ENCODE measurements around the gene FAP.

FAP gene

GRCh38 chr2:162243294-162243693, at the start of gene FAP:
Gene FAP, minus strand, starts transcription at chr2:162243445. Its CDS starts 118 bp downstream, at chr2:162243327.
- no peak for DNase-seq (ENCODE audit: low spot score)

GRCh38 chr2:162291748-162292147, 48.5 kb upstream of the FAP start:
- DNase-seq (ENCODE audit: low spot score) = no peak

DNA sequence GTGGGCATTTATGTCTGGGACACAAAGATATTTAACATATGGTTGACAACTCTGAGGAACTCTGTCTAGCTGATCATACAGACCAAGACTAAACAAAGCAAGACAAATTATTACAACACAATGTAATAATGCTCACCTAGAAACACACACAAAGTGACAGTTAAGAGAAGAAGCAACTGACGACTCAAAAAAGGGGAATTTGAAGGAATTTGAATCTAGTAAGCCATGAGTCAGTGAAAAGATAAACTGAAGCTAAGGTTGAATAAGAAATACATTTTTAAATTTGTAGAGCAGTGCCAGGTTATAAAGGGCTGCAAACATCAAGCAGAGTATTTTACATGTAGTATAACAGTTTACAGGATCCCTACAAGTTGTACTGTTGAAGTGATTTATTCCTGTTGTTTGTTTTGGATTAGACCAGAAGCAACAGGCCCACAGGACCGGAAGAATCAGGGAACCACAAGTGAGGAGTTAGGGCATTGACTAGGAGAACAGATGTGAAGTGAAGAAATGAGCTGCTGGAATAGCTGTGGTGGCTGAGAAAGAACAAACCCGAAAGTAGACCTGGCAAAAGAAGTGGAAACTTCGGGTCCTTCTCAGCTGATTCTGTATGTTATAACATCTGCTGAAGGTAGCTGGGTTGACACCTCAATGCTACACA, 39.6 kb upstream of the FAP start:
- no peak for DNase-seq (ENCODE audit: low spot score)

DNA sequence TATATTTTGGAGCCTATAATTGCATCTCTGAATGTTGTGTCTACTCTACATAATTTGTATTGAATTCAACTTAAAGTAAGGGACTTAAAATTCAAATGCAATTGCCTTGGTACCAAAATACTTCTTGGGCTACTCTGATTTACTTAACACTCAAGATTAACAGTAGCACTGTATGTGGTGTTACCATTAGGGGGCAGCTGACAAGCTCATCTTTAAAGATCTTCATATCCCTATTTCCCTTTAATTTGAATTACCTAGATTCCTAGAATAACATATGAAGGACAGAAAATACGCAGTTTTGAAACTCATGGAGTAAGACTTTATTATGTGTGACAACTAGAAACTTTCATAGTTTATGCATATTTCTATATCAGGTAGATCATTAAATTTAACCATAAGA, 37.4 kb upstream of the FAP start:
- no peak for DNase-seq (ENCODE audit: low spot score)

DNA sequence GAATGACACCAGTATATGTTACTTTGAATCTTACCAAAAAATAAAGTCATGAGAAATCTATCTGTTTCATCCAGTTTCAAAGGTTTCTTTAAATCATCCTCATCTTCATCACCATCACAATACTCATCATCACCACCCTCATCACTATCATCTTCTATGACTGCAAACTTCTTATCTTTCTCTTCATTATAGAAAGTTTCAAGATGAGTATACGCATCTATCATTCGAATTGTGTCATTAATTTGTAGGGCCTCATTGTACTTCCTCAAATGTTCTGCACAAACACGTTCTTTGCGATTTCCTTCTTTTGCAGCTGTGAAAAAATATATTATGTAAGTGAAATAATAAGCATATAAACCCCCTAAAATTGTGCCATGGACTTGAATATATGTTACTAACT, 34.1 kb upstream of the FAP start:
- DNase-seq (ENCODE audit: low spot score) = no peak

DNA sequence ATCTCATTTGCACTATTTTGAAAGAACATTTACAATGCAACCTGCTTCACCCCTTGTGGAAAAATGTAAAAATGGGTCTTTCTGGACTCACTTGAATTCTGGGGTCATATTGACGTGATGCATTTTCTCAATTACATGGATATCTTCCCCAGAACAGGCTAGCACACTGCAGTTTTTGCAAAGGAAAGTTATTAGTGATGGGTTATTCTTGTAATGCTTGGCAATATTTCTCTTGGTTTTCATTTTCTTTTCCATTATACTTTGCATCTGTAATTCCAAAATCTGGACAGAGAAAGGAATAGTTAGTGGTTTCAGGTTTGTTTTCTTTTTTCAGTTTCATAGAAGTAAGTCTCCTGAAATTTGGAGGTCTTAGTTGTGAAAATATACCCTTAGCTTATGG, 24.8 kb upstream of the FAP start:
- no peak for DNase-seq (ENCODE audit: low spot score)

GRCh38 chr2:162267496-162267895, 24.3 kb upstream of the FAP start:
- no peak for DNase-seq (ENCODE audit: low spot score)

GRCh38 chr2:162266460-162266760, 23.2 kb upstream of the FAP start:
- DNase-seq (ENCODE audit: low spot score) = no peak

GRCh38 chr2:162265666-162266459, 22.6 kb upstream of the FAP start:
- no peak for DNase-seq (ENCODE audit: low spot score)

- no peak for DNase-seq (ENCODE audit: low spot score)
These were observed 18.0 kb upstream of the FAP start for GRCh38 chr2:162261032-162261945.

GRCh38 chr2:162258686-162259085, 15.4 kb upstream of the FAP start:
- DNase-seq (ENCODE audit: low spot score) = no peak

- no peak for DNase-seq (ENCODE audit: low spot score)
These were observed 14.9 kb upstream of the FAP start for GRCh38 chr2:162258169-162258568.

DNA sequence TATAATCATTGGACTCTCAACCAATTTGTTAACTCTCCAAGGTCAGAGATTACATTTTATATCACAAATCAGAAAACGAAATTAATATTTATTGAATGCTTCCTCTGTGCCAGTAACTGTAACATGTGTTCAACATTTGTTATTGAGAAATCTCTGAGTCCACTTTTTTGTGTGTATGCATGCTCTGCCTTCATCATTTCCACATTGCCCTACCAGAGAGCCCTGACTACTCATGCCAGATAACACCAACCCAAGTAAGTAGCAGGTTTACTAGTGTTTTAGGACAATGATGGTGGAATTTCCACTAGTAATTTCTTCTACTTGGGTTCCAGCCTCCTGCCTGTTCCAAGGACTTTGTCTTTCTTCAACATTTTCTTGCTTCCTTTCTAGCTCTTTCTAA, 14.2 kb upstream of the FAP start:
- no peak for DNase-seq (ENCODE audit: low spot score)

DNA sequence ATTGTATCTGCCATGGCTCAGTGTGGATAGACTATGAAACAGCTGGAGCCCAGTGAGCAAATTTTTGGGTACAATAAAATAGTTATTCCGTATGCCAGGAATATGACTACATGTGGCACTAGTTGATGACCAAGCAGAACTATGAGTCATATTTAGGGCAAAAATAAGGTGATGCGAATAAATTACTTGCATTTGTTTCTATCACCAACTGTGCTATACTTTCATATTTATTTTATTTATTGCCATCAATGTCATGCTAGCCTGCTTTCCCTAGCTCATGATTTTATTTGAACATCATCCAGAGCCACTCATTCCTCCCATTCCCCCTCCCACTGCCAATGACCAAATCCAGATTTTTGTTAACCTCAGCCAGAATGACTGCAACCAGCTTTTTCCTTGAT, 13.3 kb upstream of the FAP start:
- DNase-seq (ENCODE audit: low spot score) = no peak

DNA sequence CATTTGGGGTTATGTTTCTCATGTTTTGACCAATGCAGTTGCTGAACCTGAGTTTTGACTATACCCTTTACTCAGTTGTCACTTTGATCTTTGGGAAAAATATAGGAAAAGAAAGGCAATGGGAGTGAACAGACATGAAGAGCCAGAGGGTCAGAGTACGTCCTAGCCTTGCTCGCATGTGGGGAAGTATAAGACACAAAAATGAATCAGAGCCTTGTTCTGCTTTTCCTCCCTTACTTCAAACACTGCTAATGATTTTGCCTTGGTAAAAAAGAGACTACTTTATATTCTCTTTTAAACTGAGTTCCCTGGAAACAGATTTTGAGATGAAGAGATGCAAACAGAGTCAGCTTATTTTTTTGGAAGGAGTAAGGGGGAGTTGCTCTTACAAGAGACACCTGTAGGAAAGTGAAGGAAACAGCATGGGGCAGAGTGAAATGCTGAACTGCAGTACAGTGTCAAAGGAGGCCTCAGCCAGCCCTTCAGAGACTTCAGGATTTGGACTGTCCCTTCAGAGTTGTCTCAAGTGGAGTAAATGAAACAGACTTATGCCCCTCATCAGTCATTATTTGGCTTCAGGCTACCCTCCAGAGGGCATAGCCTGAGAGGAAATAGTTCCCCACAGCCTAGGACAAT, 11.1 kb upstream of the FAP start:
- no peak for DNase-seq (ENCODE audit: low spot score)

DNA sequence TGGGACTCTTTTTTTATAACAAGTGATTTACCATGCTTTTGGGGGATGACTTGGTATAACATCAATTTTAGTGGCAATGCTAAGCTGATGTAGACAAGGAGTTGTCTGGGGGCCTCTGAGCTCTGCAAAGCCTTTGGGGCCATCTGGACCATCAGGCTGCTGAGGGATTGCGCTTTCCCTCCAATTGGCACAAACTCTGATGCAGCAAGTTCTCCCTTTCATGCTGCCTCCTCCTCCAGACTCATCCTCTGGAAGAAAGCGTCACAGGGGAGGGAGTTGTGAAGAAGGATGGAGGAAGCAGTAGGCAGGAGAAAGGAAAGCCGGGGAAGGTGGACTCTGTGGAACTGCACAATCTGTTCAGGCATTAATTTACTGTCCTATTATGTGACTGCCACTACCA, 10.2 kb upstream of the FAP start:
- no peak for DNase-seq (ENCODE audit: low spot score)

- DNase-seq (ENCODE audit: low spot score) = no peak
These were observed 8.9 kb upstream of the FAP start for GRCh38 chr2:162252153-162252552.

GRCh38 chr2:162245781-162246180, 2.5 kb upstream of the FAP start:
- DNase-seq (ENCODE audit: low spot score) = no peak

GRCh38 chr2:162245061-162245460, 1.8 kb upstream of the FAP start:
- no peak for DNase-seq (ENCODE audit: low spot score)

DNA sequence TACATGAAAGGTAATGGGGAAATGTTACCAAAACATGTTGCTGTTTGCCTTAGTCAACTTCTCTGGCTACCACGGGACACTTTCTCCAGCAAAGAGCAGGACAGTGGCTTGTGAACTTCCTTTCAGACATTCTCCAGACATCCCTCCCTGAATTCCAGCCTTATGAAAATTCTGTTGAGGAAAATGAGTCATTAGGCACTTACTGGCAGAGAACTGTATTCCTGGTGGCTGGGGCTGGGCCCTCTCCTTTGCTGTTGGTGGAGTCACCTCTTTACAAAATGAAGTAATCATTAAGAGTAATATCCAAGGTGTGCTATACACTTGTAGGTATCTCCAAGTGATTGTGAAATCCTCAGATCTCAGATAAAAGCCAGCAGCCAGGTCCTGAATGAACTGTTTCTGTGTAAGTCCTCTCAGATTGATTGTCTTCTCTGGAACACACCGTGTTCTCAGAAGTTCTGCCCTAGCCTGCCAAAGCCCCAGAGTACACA, 1.3 kb upstream of the FAP start:
- DNase-seq (ENCODE audit: low spot score) = no peak

- no peak for DNase-seq (ENCODE audit: low spot score)
These were observed 470 bp upstream of the FAP start for GRCh38 chr2:162243715-162244114.

- DNase-seq (ENCODE audit: low spot score) = no peak
These were observed 512 bp downstream of the FAP start for GRCh38 chr2:162242586-162243280.

Measured in CD4-positive, alpha-beta T cell treated with Interleukin-6 at 100 ng/mL for 8 hours (primary cell).